T-cell (primary cell): ENCODE measurements around the gene CCBE1. TPM values are rescaled to one million over a fixed set of nuclear protein-coding genes. Genes with fewer than 3 reads are reported as not detected.

Experiments used
- ATAC-seq, 4 experiments: fragments of 200-7000 bp in 3 of 4; fragments of 150-1000 bp in 1 of 4; cut with Tn5 transposase; replicated peaks in 1 of 4; 1 replicate in 3 of 4; 2 replicates in 1 of 4; pipeline ENCODE4 v1.10.0; 2021; ENCODE audit warnings: moderate library complexity in 3 of 4, mild to moderate bottlenecking in 2 of 4, moderate number of reproducible peaks in 1 of 4
- CTCF ChIA-PET, 2 donors: fragments of 300-600 bp; sonication (Branson Sonifier 250); formaldehyde crosslinking; loops; one replicate each; lab custom pipeline; 2022; ENCODE audit warnings: antibody characterized with exemption in 2 of 2; lab: Charles Lee
- POLR2A ChIA-PET, 2 donors: fragments of 300-600 bp; sonication (Branson Sonifier 250); formaldehyde crosslinking; loops; one replicate each; lab custom pipeline; 2022; ENCODE audit warnings: antibody characterized with exemption in 2 of 2; lab: Charles Lee
- DNase-seq, 35 experiments: peaks; one replicate each; pipeline versions ENCODE4 v3.0.0 to v3.0.0-alpha.2; 2013 to 2023
- H3K27ac ChIP-seq: one replicate; pipeline ENCODE4 v1.5.1; 2013; ENCODE audit warnings: low read length
- H3K27me3 ChIP-seq, 2 experiments: replicated peaks in 1 of 2; 1 replicate in 1 of 2; 2 replicates in 1 of 2; pipeline versions ENCODE4 v1.6.1 to v1.7.0; 2013; ENCODE audit warnings: low read length in 1 of 2, mixed read lengths in 1 of 2; ENCODE audit not compliant: control insufficient read depth in 2 of 2, insufficient read depth in 2 of 2; ENCODE audit errors: extremely low read depth in 1 of 2
- H3K36me3 ChIP-seq, 2 donors: 1 replicate in 1 of 2; 2 replicates in 1 of 2; pipeline versions ENCODE4 v1.6.1 to v1.7.0; 2013; ENCODE audit warnings: low read length in 1 of 2; ENCODE audit not compliant: control insufficient read depth in 2 of 2, insufficient read depth in 1 of 2; ENCODE audit errors: extremely low read depth in 1 of 2
- H3K4me1 ChIP-seq, 2 experiments: 1 replicate in 1 of 2; 2 replicates in 1 of 2; pipeline versions ENCODE4 v1.6.1 to v1.7.0; 2013; ENCODE audit warnings: low read length in 2 of 2, mixed read lengths in 1 of 2; ENCODE audit not compliant: insufficient read depth in 2 of 2, control insufficient read depth in 1 of 2; ENCODE audit errors: extremely low read depth in 1 of 2
- H3K4me3 ChIP-seq, 2 donors: 1 replicate in 1 of 2; 2 replicates in 1 of 2; pipeline versions ENCODE4 v1.5.1 to v1.7.0; 2013; ENCODE audit warnings: mild to moderate bottlenecking in 2 of 2, low read length in 1 of 2, moderate library complexity in 1 of 2; ENCODE audit not compliant: control insufficient read depth in 1 of 2; ENCODE audit errors: extremely low read depth in 1 of 2
- H3K9me3 ChIP-seq: 2 replicates; pipeline ENCODE4 v1.7.0; 2013
- H3K27ac Mint-ChIP-seq, 2 donors: one replicate each; pipeline ENCODE4 v1.8.0; 2020 to 2021; ENCODE audit warnings: mild to moderate bottlenecking in 2 of 2, mixed read lengths in 2 of 2
- H3K27me3 Mint-ChIP-seq, 2 donors: one replicate each; pipeline ENCODE4 v1.8.0; 2021 to 2022; ENCODE audit warnings: mixed read lengths in 2 of 2
- H3K36me3 Mint-ChIP-seq: one replicate; pipeline ENCODE4 v1.8.0; 2021; ENCODE audit warnings: mixed read lengths
- H3K4me1 Mint-ChIP-seq, 3 donors: one replicate each; pipeline ENCODE4 v1.8.0; 2020 to 2022; ENCODE audit warnings: mixed read lengths in 3 of 3, mild to moderate bottlenecking in 1 of 3
- H3K4me3 Mint-ChIP-seq, 3 donors: one replicate each; pipeline ENCODE4 v1.8.0; 2020 to 2022; ENCODE audit warnings: mild to moderate bottlenecking in 3 of 3, mixed read lengths in 3 of 3, moderate library complexity in 3 of 3
- H3K9me3 Mint-ChIP-seq, 3 donors: one replicate each; pipeline ENCODE4 v1.8.0; 2020 to 2022; ENCODE audit warnings: mixed read lengths in 3 of 3
- WGBS: methylation state at CpG from one replicate; pipeline ENCODE4 v1.1.5; 2013; ENCODE audit warnings: missing lambda C conversion rate; ENCODE audit not compliant: insufficient coverage; 5-methylcytosine and 5-hydroxymethylcytosine counted together
- total RNA-seq, 35 experiments: library from RNA in 6 of 35; stranded (reverse) in 6 of 35; fragments of 120-200 nt in 1 of 35; gene quantifications; one replicate each; pipeline versions ENCODE4 v1.2.1 to v1.2.4 and lab custom pipeline; 2013 to 2026

Gene CCBE1
- total RNA-seq, 5 donors from 2014 or later (not counting 1 experiment from before 2014, with no cell fraction given), result 0.07 to 0.32 (median 0.29) TPM; not detected in 2

- no peak overlapping the region for H3K4me3 Mint-ChIP-seq
- Histone ChIP-seq H3K27me3 (peaks cover 0 to 8% of the 10 kb centered on the region in 2 experiments), H3K27ac (no peak overlapping the region), H3K9me3 (no peaks in the 10 kb centered on the region), H3K4me1 (no peaks in the 10 kb centered on the region), H3K36me3 (no peaks in the 10 kb centered on the region), H3K4me3 (no peak overlapping the region)
- ChIA-PET CTCF (no interaction called here), POLR2A (no interaction called here)
- peaks cover 0 to 3% of the 10 kb centered on the region in 2 donors for H3K27me3 Mint-ChIP-seq
- WGBS, result no CpG with 5 or more reads among the region's 6 CpGs
- H3K27ac Mint-ChIP-seq, result no peak overlapping the region
- H3K4me1 Mint-ChIP-seq, result no peaks in the 10 kb centered on the region
- H3K9me3 Mint-ChIP-seq, result peaks cover 3 to 4% (median 3%) of the 10 kb centered on the region in 3 donors
- no peaks in the 10 kb centered on the region for H3K36me3 Mint-ChIP-seq
- no peak for DNase-seq
- no peak for ATAC-seq
Measured at GRCh38 chr18:59562751-59563150, 134.5 kb downstream of the CCBE1 start.

DNA sequence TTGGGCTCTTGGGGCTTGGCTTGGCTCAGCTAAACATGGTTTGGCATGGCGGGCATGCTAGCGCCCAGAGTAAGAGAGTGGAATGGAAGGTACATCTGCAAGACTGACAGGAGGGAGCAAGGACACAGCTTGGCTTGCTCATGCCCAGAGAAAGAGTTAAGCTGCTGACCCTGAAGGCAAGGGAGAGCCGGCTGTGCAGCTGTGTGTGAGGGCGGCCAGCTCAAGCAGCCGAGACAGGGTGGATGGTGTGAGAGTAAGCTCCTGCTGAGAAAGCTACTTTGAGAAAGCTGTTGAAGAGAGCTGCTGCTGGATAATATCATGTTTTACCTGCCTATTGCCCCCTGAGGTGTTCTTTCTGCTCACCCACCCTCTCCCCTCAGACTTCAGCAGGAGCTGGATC is 135.6 kb downstream of the CCBE1 start:
- no peaks in the 10 kb centered on the region for H3K4me1 Mint-ChIP-seq
- no peak overlapping the region for H3K4me3 ChIP-seq
- no peak for ATAC-seq
- WGBS, result 94% methylated on average over 2 of the region's 5 CpGs
- ChIA-PET POLR2A (no interaction called here), CTCF (interaction anchor here in 1 of 2 donors (0.6 kb wide), 1 partner anchor 181 kb away, joined by 3 read pairs; no protein-coding TSS in a partner anchor)
- no peak overlapping the region for H3K4me3 Mint-ChIP-seq
- peaks cover 0 to 3% of the 10 kb centered on the region in 2 donors for H3K27me3 Mint-ChIP-seq
- H3K27ac ChIP-seq, result no peak overlapping the region
- no peaks in the 10 kb centered on the region for H3K36me3 ChIP-seq
- no peaks in the 10 kb centered on the region for H3K4me1 ChIP-seq
- no peak for DNase-seq
- no peak overlapping the region for H3K27ac Mint-ChIP-seq
- H3K36me3 Mint-ChIP-seq, result no peaks in the 10 kb centered on the region
- peaks cover 0 to 8% of the 10 kb centered on the region in 2 experiments for H3K27me3 ChIP-seq
- no peaks in the 10 kb centered on the region for H3K9me3 ChIP-seq
- H3K9me3 Mint-ChIP-seq, result peaks cover 4% of the 10 kb centered on the region in 3 donors

- Mint-ChIP-seq H3K9me3 (peaks cover 4% of the 10 kb centered on the region in 3 donors), H3K27ac (no peak overlapping the region), H3K4me3 (no peak overlapping the region), H3K27me3 (peaks cover 0 to 3% of the 10 kb centered on the region in 2 donors), H3K4me1 (no peaks in the 10 kb centered on the region), H3K36me3 (no peaks in the 10 kb centered on the region)
- Histone ChIP-seq H3K4me1 (no peaks in the 10 kb centered on the region), H3K4me3 (no peak overlapping the region), H3K27ac (no peak overlapping the region), H3K27me3 (peaks cover 0 to 8% of the 10 kb centered on the region in 2 experiments), H3K9me3 (no peaks in the 10 kb centered on the region), H3K36me3 (no peaks in the 10 kb centered on the region)
- ChIA-PET CTCF (no interaction called here), POLR2A (no interaction called here)
- DNase-seq, result no peak
- WGBS, result 100% methylated on average over 2 of the region's 7 CpGs
- no peak for ATAC-seq
Measured at GRCh38 chr18:59560556-59560955, 136.7 kb downstream of the CCBE1 start.

- peaks cover under 1 to 4% (median 4%) of the 10 kb centered on the region in 3 donors for H3K9me3 Mint-ChIP-seq
- 78% methylated on average over 7 of the region's 7 CpGs for WGBS
- POLR2A ChIA-PET, result no interaction called here
- Histone ChIP-seq H3K27me3 (peaks cover 0 to 8% of the 10 kb centered on the region in 2 experiments), H3K36me3 (no peaks in the 10 kb centered on the region), H3K9me3 (no peaks in the 10 kb centered on the region), H3K27ac (no peak overlapping the region), H3K4me3 (no peak overlapping the region), H3K4me1 (no peaks in the 10 kb centered on the region)
- no peaks in the 10 kb centered on the region for H3K36me3 Mint-ChIP-seq
- CTCF ChIA-PET, result no interaction called here
- peaks cover 0 to 3% of the 10 kb centered on the region in 2 donors for H3K27me3 Mint-ChIP-seq
- DNase-seq (no peak), ATAC-seq (no peak)
- H3K4me1 Mint-ChIP-seq, result no peaks in the 10 kb centered on the region
- no peak overlapping the region for H3K4me3 Mint-ChIP-seq
- no peak overlapping the region for H3K27ac Mint-ChIP-seq
Measured at GRCh38 chr18:59559528-59559927, 137.7 kb downstream of the CCBE1 start.

GRCh38 chr18:59555995-59556659 is 141.1 kb downstream of the CCBE1 start:
- H3K4me1 ChIP-seq, result no peaks in the 10 kb centered on the region
- H3K27ac ChIP-seq, result no peak overlapping the region
- ChIA-PET POLR2A (interaction anchor here in 1 of 2 donors (0.6 kb wide), 1 partner anchor 13 kb away, joined by 5 read pairs; no protein-coding TSS in a partner anchor), CTCF (no interaction called here)
- peaks cover 0 to 4% (median 4%) of the 10 kb centered on the region in 3 donors for H3K9me3 Mint-ChIP-seq
- H3K4me1 Mint-ChIP-seq, result no peaks in the 10 kb centered on the region
- H3K27ac Mint-ChIP-seq, result no peak overlapping the region
- H3K36me3 ChIP-seq, result no peaks in the 10 kb centered on the region
- H3K27me3 ChIP-seq, result peaks cover 0 to 2% of the 10 kb centered on the region in 2 experiments
- H3K4me3 Mint-ChIP-seq, result no peak overlapping the region
- ATAC-seq (no peak), DNase-seq (no peak)
- no peak overlapping the region for H3K4me3 ChIP-seq
- H3K27me3 Mint-ChIP-seq, result no peaks in the 10 kb centered on the region
- no peaks in the 10 kb centered on the region for H3K9me3 ChIP-seq
- WGBS, result 81% methylated on average over 5 of the region's 7 CpGs
- no peaks in the 10 kb centered on the region for H3K36me3 Mint-ChIP-seq

DNA sequence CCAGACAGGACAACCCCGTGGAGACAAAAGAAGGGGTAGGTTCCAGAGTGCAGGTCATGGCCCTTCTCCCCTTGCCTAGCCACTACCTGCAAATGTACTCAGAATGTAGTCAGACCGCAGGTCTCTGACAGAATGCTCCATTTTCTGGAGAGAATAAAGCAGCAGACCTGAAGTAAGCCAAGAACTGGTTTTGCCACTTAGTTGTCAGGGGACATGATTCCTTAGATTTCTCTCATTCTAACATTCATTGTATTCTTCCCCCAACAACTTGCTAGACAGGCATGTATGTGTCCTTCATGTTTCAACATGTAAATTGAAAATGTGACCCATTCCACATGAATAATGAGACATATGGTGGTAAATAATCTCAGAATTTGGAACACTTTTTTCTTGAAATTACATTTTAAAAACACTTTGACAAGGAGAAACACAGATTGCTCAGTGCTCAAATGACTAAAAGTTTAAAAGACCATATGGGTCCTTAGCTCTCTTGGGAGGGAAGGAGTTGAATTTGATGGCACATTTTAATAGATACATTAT is 142.4 kb downstream of the CCBE1 start:
- Mint-ChIP-seq H3K27me3 (no peaks in the 10 kb centered on the region), H3K36me3 (no peaks in the 10 kb centered on the region), H3K4me3 (no peak overlapping the region), H3K9me3 (peaks cover 0 to 4% (median 4%) of the 10 kb centered on the region in 3 donors), H3K4me1 (no peaks in the 10 kb centered on the region), H3K27ac (no peak overlapping the region)
- H3K27ac ChIP-seq, result no peak overlapping the region
- no peak overlapping the region for H3K4me3 ChIP-seq
- no peaks in the 10 kb centered on the region for H3K4me1 ChIP-seq
- DNase-seq (no peak), ATAC-seq (no peak)
- ChIA-PET CTCF (no interaction called here), POLR2A (no interaction called here)
- WGBS, result 63% methylated on average over 1 of the region's 2 CpGs
- H3K9me3 ChIP-seq, result no peaks in the 10 kb centered on the region
- peaks cover 0 to 2% of the 10 kb centered on the region in 2 experiments for H3K27me3 ChIP-seq
- H3K36me3 ChIP-seq, result no peaks in the 10 kb centered on the region
